Cardiac muscle cell (in vitro differentiated cells and primary cell): ENCODE data around the gene HSD17B7. TPM values are rescaled to one million over a fixed set of nuclear protein-coding genes. Genes with fewer than 3 reads are reported as not detected.
A peak's percentile ranks its signal among the peaks of the same experiment; 100 is the strongest.

Source experiments
- DNase-seq, 2 donors: peaks; one replicate each; pipeline versions ENCODE4 v3.0.0 to v3.0.0-alpha.2; 2010 to 2017; ENCODE audit warnings: low read depth in 1 of 2, low spot score in 1 of 2
- H3K27ac ChIP-seq: fragments of 200-600 bp; sonication (generic); 2 replicates; pipeline ENCODE4 v1.5.1; 2016
- H3K27me3 ChIP-seq: fragments of 200-600 bp; sonication (generic); 2 replicates; pipeline ENCODE4 v1.6.0; 2016; ENCODE audit warnings: control low read depth
- H3K36me3 ChIP-seq: fragments of 200-600 bp; sonication (generic); 2 replicates; pipeline ENCODE4 v1.5.1; 2016; ENCODE audit warnings: control low read depth
- H3K4me1 ChIP-seq: fragments of 200-600 bp; sonication (generic); 2 replicates; pipeline ENCODE4 v1.8.1; 2017; ENCODE audit warnings: low read depth, mild to moderate bottlenecking, mixed run types
- H3K4me3 ChIP-seq: fragments of 200-600 bp; sonication (generic); 2 replicates; pipeline ENCODE4 v1.5.1; 2016; ENCODE audit warnings: mild to moderate bottlenecking
- H3K9me3 ChIP-seq: fragments of 200-600 bp; sonication (generic); 2 replicates; pipeline ENCODE4 v1.5.1; 2017; ENCODE audit warnings: low read depth, mild to moderate bottlenecking, control low read depth
- CTCF ChIP-seq: IDR thresholded peaks from 2 replicates; pipeline ENCODE4 v1.5.1; 2012; ENCODE audit warnings: low read depth, mild to moderate bottlenecking, low read length
- polyA plus RNA-seq: library from polyadenylated mRNA; unstranded; fragments of >200 nt; fragmentation: Nextera tagmentation; extraction: Ambion mirVana; gene quantifications from 2 replicates; pipeline ENCODE4 v1.2.1, GENCODE V29; 2016
- total RNA-seq: library from RNA; depleted of rRNA; stranded (reverse); fragments of >200 nt; gene quantifications from 2 replicates; pipeline ENCODE4 v1.2.3, GENCODE V29; 2016

The HSD17B7 gene
- total and polyA plus RNA-seq, 2 experiments from 2014 or later = 12.7 to 48.7 TPM

GRCh38 chr1:162851341-162851740 lies 60.8 kb downstream of the HSD17B7 start:
- H3K27ac ChIP-seq = no peak overlapping the region
- H3K4me1 ChIP-seq = no peaks in the 10 kb centered on the region
- H3K27me3 ChIP-seq = no peaks in the 10 kb centered on the region
- no peak for TF ChIP-seq CTCF
- no peaks in the 10 kb centered on the region for H3K36me3 ChIP-seq
- DNase-seq = no peak
- no peaks in the 10 kb centered on the region for H3K9me3 ChIP-seq
- no peak overlapping the region for H3K4me3 ChIP-seq

- H3K4me1 ChIP-seq = no peaks in the 10 kb centered on the region
- H3K27me3 ChIP-seq = no peaks in the 10 kb centered on the region
- H3K4me3 ChIP-seq = no peak overlapping the region
- no peaks in the 10 kb centered on the region for H3K9me3 ChIP-seq
- DNase-seq = peak; percentile 71 to 84
- peak; percentile 84 for TF ChIP-seq CTCF
- H3K27ac ChIP-seq = no peak overlapping the region
- H3K36me3 ChIP-seq = no peaks in the 10 kb centered on the region
Observed at GRCh38 chr1:162854245-162854882, 63.9 kb downstream of the HSD17B7 start.

GRCh38 chr1:162855461-162856150 lies 65.1 kb downstream of the HSD17B7 start:
- no peak for TF ChIP-seq CTCF
- Histone ChIP-seq H3K36me3 (no peaks in the 10 kb centered on the region), H3K4me3 (no peak overlapping the region), H3K4me1 (no peaks in the 10 kb centered on the region), H3K9me3 (no peaks in the 10 kb centered on the region), H3K27me3 (no peaks in the 10 kb centered on the region), H3K27ac (no peak overlapping the region)
- DNase-seq = no peak

GRCh38 chr1:162856260-162856659 lies 65.8 kb downstream of the HSD17B7 start:
- H3K36me3 ChIP-seq = no peaks in the 10 kb centered on the region
- H3K4me3 ChIP-seq = no peak overlapping the region
- peak in 1 of 2 donors; percentile 88 for DNase-seq
- no peaks in the 10 kb centered on the region for H3K27me3 ChIP-seq
- H3K4me1 ChIP-seq = peaks cover 4% of the 10 kb centered on the region
- no peak overlapping the region for H3K27ac ChIP-seq
- no peak for TF ChIP-seq CTCF
- H3K9me3 ChIP-seq = no peaks in the 10 kb centered on the region

- Histone ChIP-seq H3K27ac (no peak overlapping the region), H3K36me3 (no peaks in the 10 kb centered on the region), H3K4me1 (peaks cover 11% of the 10 kb centered on the region), H3K9me3 (no peaks in the 10 kb centered on the region), H3K27me3 (no peaks in the 10 kb centered on the region), H3K4me3 (no peak overlapping the region)
- TF ChIP-seq CTCF = no peak
- DNase-seq = peak in 1 of 2 donors; percentile 27
Observed at GRCh38 chr1:162857850-162858249, 67.3 kb downstream of the HSD17B7 start.
